HG03196 (cell line): ENCODE measurements around the gene AOC3.
"Not testable (repeated sequence)": the region's sequence is repeated elsewhere in the genome, so short reads cannot be mapped to it uniquely, and the experiment has no call there.

Source experiments
- ATAC-seq: cut with Tn5 transposase; IDR thresholded peaks from one replicate; pipeline ENCODE4 v1.9.1; 2021; ENCODE audit not compliant: unreplicated experiment

The AOC3 gene

GRCh38 chr17:42891539-42892152 lies 40.6 kb downstream of the AOC3 start:
- no peak for ATAC-seq

- no peak for ATAC-seq
These were observed 42.4 kb downstream of the AOC3 start for GRCh38 chr17:42893359-42893758.

GRCh38 chr17:42894283-42895184 lies 43.5 kb downstream of the AOC3 start:
- ATAC-seq = no peak

GRCh38 chr17:42895185-42895555 lies 44.2 kb downstream of the AOC3 start:
- ATAC-seq = no peak

- ATAC-seq = no peak
These were observed 47.3 kb downstream of the AOC3 start for GRCh38 chr17:42898147-42898811.

GRCh38 chr17:42899981-42900380 lies 49.0 kb downstream of the AOC3 start:
- not testable (repeated sequence) for ATAC-seq

GRCh38 chr17:42900460-42901331 lies 49.7 kb downstream of the AOC3 start, which contains the start of gene G6PC1:
Gene G6PC1 (plus strand): TSS chr17:42900799. CDS start chr17:42900877, 78 bp downstream.
- ATAC-seq = no peak

- ATAC-seq = no peak
These were observed 50.7 kb downstream of the AOC3 start for GRCh38 chr17:42901535-42902229.

- ATAC-seq = no peak
These were observed 53.1 kb downstream of the AOC3 start for GRCh38 chr17:42904110-42904469.

GRCh38 chr17:42906772-42907446 lies 55.9 kb downstream of the AOC3 start:
- no peak for ATAC-seq
